Breast epithelium (tissue), 4 donors: ENCODE results near the gene ITGB5. TPM values are rescaled to one million over a fixed set of nuclear protein-coding genes. Genes with fewer than 3 reads are reported as not detected.

Experiments used
- DNase-seq, 2 donors: peaks; one replicate each; pipeline ENCODE4 v3.0.0-alpha.2; 2019; ENCODE audit warnings: low spot score in 2 of 2
- H3K27ac ChIP-seq, 2 donors: fragments of 200-600 bp; sonication (generic) in 1 of 2; one replicate each; pipeline ENCODE4 v1.5.1; 2016 to 2019; ENCODE audit warnings: mild to moderate bottlenecking in 1 of 2
- H3K27me3 ChIP-seq, 2 donors: fragments of 200-600 bp; sonication (generic) in 1 of 2; one replicate each; pipeline versions ENCODE4 v1.5.1 to v1.6.0; 2017 to 2019; ENCODE audit warnings: control low read depth in 1 of 2, mild to moderate bottlenecking in 1 of 2
- H3K36me3 ChIP-seq: fragments of 200-600 bp; one replicate; pipeline ENCODE4 v1.5.1; 2019
- H3K4me1 ChIP-seq, 2 donors: fragments of 200-600 bp; sonication (generic); one replicate each; pipeline ENCODE4 v1.5.1; 2016 to 2019; ENCODE audit warnings: control low read depth in 1 of 2
- H3K4me3 ChIP-seq, 3 donors: fragments of 200-600 bp; sonication (generic); 1 replicate in 2 of 3; 2 replicates in 1 of 3; pipeline ENCODE4 v1.5.1; 2016 to 2019; ENCODE audit warnings: mild to moderate bottlenecking in 3 of 3, moderate library complexity in 2 of 3
- H3K9me3 ChIP-seq, 2 donors: fragments of 200-600 bp; sonication (generic) in 1 of 2; one replicate each; pipeline ENCODE4 v1.5.1; 2016 to 2019; ENCODE audit warnings: control low read depth in 1 of 2
- CTCF ChIP-seq, 3 donors: fragments of 450-650 bp; IDR thresholded peaks; one replicate each; pipeline ENCODE4 v1.5.1; 2016 to 2017; ENCODE audit warnings: antibody characterized with exemption in 3 of 3, mild to moderate bottlenecking in 3 of 3, moderate library complexity in 3 of 3
- POLR2A ChIP-seq: fragments of 450-650 bp; IDR thresholded peaks from one replicate; pipeline ENCODE4 v1.6.1; 2016; ENCODE audit warnings: antibody characterized with exemption, mild to moderate bottlenecking, moderate library complexity
- POLR2AphosphoS5 ChIP-seq, 3 donors: sonication (generic); formaldehyde crosslinking; IDR thresholded peaks; one replicate each; pipeline ENCODE4 v1.6.1; 2017; ENCODE audit warnings: antibody characterized with exemption in 3 of 3
- intact Hi-C: fragments of 100-400 bp; cut with DNase I; formaldehyde crosslinking; loops from one replicate; pipeline ENCODE4 v1.15.1; 2023; ENCODE audit warnings: low total_unique reads
- total RNA-seq, 3 donors: library from RNA; depleted of rRNA; stranded (reverse); fragments of >200 nt; gene quantifications; one replicate each; pipeline ENCODE4 v1.1.0, GENCODE V29; 2016

Gene ITGB5
- total RNA-seq, 3 donors from 2014 or later = 80.1 to 286 (median 181) TPM

- Histone ChIP-seq H3K4me3 (no peak overlapping the region), H3K4me1 (no peaks in the 10 kb centered on the region), H3K27ac (no peak overlapping the region), H3K27me3 (no peaks in the 10 kb centered on the region), H3K9me3 (no peaks in the 10 kb centered on the region), H3K36me3 (no peaks in the 10 kb centered on the region)
- peak in 1 of 2 donors; percentile 39 for DNase-seq
- intact Hi-C loops = no loop called here
- TF ChIP-seq POLR2A (no peak), CTCF (IDR thresholded peaks at IDR 0.05) (peak; percentile 35 to 63 (median 45)), POLR2AphosphoS5 (IDR thresholded peaks at IDR 0.05) (no peak)
These were observed 41.4 kb upstream of the ITGB5 start for GRCh38 chr3:124928333-124929202.

- Histone ChIP-seq H3K9me3 (no peaks in the 10 kb centered on the region), H3K27ac (no peak overlapping the region), H3K4me1 (no peaks in the 10 kb centered on the region), H3K27me3 (no peaks in the 10 kb centered on the region), H3K4me3 (no peak overlapping the region), H3K36me3 (no peaks in the 10 kb centered on the region)
- DNase-seq = no peak
- TF ChIP-seq POLR2AphosphoS5 (IDR thresholded peaks at IDR 0.05) = no peak
- no peak for TF ChIP-seq POLR2A
- no peak for TF ChIP-seq CTCF (IDR thresholded peaks at IDR 0.05)
- intact Hi-C loops = no loop called here
These were observed 40.4 kb upstream of the ITGB5 start for GRCh38 chr3:124927574-124928045.

- Histone ChIP-seq H3K36me3 (no peaks in the 10 kb centered on the region), H3K27me3 (no peaks in the 10 kb centered on the region), H3K9me3 (no peaks in the 10 kb centered on the region), H3K4me3 (no peak overlapping the region), H3K27ac (no peak overlapping the region), H3K4me1 (no peaks in the 10 kb centered on the region)
- DNase-seq = no peak
- no peak for TF ChIP-seq CTCF (IDR thresholded peaks at IDR 0.05)
- no peak for TF ChIP-seq POLR2A
- TF ChIP-seq POLR2AphosphoS5 (IDR thresholded peaks at IDR 0.05) = no peak
- intact Hi-C loops = no loop called here
These were observed 39.4 kb upstream of the ITGB5 start for GRCh38 chr3:124926426-124927101.

- H3K36me3 ChIP-seq = no peaks in the 10 kb centered on the region
- H3K4me3 ChIP-seq = no peak overlapping the region
- no peak overlapping the region for H3K27ac ChIP-seq
- no peak for DNase-seq
- TF ChIP-seq POLR2A = no peak
- no peak for TF ChIP-seq CTCF (IDR thresholded peaks at IDR 0.05)
- no peak for TF ChIP-seq POLR2AphosphoS5 (IDR thresholded peaks at IDR 0.05)
- intact Hi-C loops = no loop called here
- H3K9me3 ChIP-seq = no peaks in the 10 kb centered on the region
- no peaks in the 10 kb centered on the region for H3K4me1 ChIP-seq
- no peaks in the 10 kb centered on the region for H3K27me3 ChIP-seq
These were observed 37.6 kb upstream of the ITGB5 start for GRCh38 chr3:124924741-124925140.

- H3K4me3 ChIP-seq = no peak overlapping the region
- H3K9me3 ChIP-seq = no peaks in the 10 kb centered on the region
- H3K27ac ChIP-seq = no peak overlapping the region
- no peaks in the 10 kb centered on the region for H3K4me1 ChIP-seq
- H3K36me3 ChIP-seq = no peaks in the 10 kb centered on the region
- no peaks in the 10 kb centered on the region for H3K27me3 ChIP-seq
- intact Hi-C loops = no loop called here
- no peak for TF ChIP-seq CTCF (IDR thresholded peaks at IDR 0.05)
- no peak for TF ChIP-seq POLR2AphosphoS5 (IDR thresholded peaks at IDR 0.05)
- TF ChIP-seq POLR2A = no peak
- DNase-seq = no peak
These were observed 36.7 kb upstream of the ITGB5 start for GRCh38 chr3:124923833-124924232.
